Measurements from ENCODE around the gene UST. TPM values are rescaled to one million over a fixed set of nuclear protein-coding genes. Genes with fewer than 3 reads are reported as not detected.

The UST gene
- total and polyA plus RNA-seq, 4 donors, result 0.24 to 2.7 (median 0.87) TPM

DNA sequence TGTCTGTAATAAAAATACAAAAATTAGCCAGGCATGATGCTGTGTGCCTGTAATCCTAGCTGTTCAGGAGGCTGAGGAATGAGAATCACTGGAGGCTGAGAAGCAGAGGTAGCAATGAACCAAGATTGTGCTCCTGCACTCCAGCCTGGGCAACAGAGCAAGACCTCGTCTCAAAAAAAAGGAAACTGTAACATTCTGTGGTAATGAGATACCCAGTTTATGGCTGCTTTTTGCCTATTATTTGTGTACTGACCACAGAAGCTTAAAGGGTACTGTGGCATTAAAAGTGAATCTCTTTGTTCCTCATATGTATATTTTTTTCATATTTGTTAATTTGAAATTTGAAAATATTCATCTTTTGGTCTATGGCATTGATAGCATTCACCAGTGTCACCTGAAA, 185.4 kb downstream of the UST start:
- no peak for DNase-seq (ENCODE audit: low spot score)
- Histone ChIP-seq H3K27me3 (ENCODE audit: control insufficient read depth in 4 of 4, insufficient read depth in 4 of 4, low read length in 3 of 4) (no peaks in the 10 kb centered on the region), H3K27ac (ENCODE audit: low read depth in 1 of 2, low read length in 2 of 2) (no peak overlapping the region), H3K9ac (ENCODE audit: low read depth in 1 of 2, low read length in 2 of 2) (no peak overlapping the region), H3K4me3 (ENCODE audit: low read depth in 1 of 3, low read length in 3 of 3) (no peak overlapping the region), H3K36me3 (ENCODE audit: control insufficient read depth in 4 of 4, insufficient read depth in 3 of 4, low read depth in 1 of 4, low read length in 3 of 4) (no peaks in the 10 kb centered on the region), H3K4me1 (ENCODE audit: control insufficient read depth in 4 of 4, insufficient read depth in 4 of 4, low read length in 3 of 4) (no peaks in the 10 kb centered on the region), H3K9me3 (ENCODE audit: control insufficient read depth in 4 of 4, low read length in 3 of 4) (peaks cover 0 to 3% (median 0%) of the 10 kb centered on the region in 4 donors)
- 84% methylated on average over 1 of the region's 1 CpG for WGBS
- TF ChIP-seq, protein P1, sequence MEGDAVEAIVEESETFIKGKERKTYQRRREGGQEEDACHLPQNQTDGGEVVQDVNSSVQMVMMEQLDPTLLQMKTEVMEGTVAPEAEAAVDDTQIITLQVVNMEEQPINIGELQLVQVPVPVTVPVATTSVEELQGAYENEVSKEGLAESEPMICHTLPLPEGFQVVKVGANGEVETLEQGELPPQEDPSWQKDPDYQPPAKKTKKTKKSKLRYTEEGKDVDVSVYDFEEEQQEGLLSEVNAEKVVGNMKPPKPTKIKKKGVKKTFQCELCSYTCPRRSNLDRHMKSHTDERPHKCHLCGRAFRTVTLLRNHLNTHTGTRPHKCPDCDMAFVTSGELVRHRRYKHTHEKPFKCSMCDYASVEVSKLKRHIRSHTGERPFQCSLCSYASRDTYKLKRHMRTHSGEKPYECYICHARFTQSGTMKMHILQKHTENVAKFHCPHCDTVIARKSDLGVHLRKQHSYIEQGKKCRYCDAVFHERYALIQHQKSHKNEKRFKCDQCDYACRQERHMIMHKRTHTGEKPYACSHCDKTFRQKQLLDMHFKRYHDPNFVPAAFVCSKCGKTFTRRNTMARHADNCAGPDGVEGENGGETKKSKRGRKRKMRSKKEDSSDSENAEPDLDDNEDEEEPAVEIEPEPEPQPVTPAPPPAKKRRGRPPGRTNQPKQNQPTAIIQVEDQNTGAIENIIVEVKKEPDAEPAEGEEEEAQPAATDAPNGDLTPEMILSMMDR (IDR thresholded peaks at IDR 0.05; ENCODE audit: low read depth, low read length, missing input control), result no peak
- TF ChIP-seq HNF4G (IDR thresholded peaks at IDR 0.05) (no peak), SP1 (IDR thresholded peaks at IDR 0.05) (no peak), GABPA (IDR thresholded peaks at IDR 0.05 in 1 of 2, conservative IDR thresholded peaks at IDR 0.05 in 1 of 2) (no peak), RXRA (IDR thresholded peaks at IDR 0.05) (no peak), FOXA1 (IDR thresholded peaks at IDR 0.05) (no peak), FOXA2 (IDR thresholded peaks at IDR 0.05) (no peak), RAD21 (IDR thresholded peaks at IDR 0.05) (no peak), YY1 (IDR thresholded peaks at IDR 0.05) (no peak), TAF1 (conservative IDR thresholded peaks at IDR 0.05) (no peak), NR2F2 (IDR thresholded peaks at IDR 0.05) (no peak), JUND (IDR thresholded peaks at IDR 0.05) (no peak), EGR1 (IDR thresholded peaks at IDR 0.05; ENCODE audit: low read depth in 2 of 2) (no peak), HNF4A (conservative IDR thresholded peaks at IDR 0.05) (no peak)
- TF ChIP-seq, protein P2, sequence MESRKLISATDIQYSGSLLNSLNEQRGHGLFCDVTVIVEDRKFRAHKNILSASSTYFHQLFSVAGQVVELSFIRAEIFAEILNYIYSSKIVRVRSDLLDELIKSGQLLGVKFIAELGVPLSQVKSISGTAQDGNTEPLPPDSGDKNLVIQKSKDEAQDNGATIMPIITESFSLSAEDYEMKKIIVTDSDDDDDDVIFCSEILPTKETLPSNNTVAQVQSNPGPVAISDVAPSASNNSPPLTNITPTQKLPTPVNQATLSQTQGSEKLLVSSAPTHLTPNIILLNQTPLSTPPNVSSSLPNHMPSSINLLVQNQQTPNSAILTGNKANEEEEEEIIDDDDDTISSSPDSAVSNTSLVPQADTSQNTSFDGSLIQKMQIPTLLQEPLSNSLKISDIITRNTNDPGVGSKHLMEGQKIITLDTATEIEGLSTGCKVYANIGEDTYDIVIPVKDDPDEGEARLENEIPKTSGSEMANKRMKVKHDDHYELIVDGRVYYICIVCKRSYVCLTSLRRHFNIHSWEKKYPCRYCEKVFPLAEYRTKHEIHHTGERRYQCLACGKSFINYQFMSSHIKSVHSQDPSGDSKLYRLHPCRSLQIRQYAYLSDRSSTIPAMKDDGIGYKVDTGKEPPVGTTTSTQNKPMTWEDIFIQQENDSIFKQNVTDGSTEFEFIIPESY (IDR thresholded peaks at IDR 0.05), result no peak
- TF ChIP-seq, protein P3, sequence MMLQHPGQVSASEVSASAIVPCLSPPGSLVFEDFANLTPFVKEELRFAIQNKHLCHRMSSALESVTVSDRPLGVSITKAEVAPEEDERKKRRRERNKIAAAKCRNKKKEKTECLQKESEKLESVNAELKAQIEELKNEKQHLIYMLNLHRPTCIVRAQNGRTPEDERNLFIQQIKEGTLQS (IDR thresholded peaks at IDR 0.05), result no peak
- TF ChIP-seq, protein P4, sequence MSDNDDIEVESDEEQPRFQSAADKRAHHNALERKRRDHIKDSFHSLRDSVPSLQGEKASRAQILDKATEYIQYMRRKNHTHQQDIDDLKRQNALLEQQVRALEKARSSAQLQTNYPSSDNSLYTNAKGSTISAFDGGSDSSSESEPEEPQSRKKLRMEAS (IDR thresholded peaks at IDR 0.05), result no peak
- TF ChIP-seq, protein P5, sequence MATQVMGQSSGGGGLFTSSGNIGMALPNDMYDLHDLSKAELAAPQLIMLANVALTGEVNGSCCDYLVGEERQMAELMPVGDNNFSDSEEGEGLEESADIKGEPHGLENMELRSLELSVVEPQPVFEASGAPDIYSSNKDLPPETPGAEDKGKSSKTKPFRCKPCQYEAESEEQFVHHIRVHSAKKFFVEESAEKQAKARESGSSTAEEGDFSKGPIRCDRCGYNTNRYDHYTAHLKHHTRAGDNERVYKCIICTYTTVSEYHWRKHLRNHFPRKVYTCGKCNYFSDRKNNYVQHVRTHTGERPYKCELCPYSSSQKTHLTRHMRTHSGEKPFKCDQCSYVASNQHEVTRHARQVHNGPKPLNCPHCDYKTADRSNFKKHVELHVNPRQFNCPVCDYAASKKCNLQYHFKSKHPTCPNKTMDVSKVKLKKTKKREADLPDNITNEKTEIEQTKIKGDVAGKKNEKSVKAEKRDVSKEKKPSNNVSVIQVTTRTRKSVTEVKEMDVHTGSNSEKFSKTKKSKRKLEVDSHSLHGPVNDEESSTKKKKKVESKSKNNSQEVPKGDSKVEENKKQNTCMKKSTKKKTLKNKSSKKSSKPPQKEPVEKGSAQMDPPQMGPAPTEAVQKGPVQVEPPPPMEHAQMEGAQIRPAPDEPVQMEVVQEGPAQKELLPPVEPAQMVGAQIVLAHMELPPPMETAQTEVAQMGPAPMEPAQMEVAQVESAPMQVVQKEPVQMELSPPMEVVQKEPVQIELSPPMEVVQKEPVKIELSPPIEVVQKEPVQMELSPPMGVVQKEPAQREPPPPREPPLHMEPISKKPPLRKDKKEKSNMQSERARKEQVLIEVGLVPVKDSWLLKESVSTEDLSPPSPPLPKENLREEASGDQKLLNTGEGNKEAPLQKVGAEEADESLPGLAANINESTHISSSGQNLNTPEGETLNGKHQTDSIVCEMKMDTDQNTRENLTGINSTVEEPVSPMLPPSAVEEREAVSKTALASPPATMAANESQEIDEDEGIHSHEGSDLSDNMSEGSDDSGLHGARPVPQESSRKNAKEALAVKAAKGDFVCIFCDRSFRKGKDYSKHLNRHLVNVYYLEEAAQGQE (IDR thresholded peaks at IDR 0.05), result no peak
